K562 (cell line): ENCODE results near the gene PREB. TPM values are rescaled to one million over a fixed set of nuclear protein-coding genes. Genes with fewer than 3 reads are reported as not detected.

Experiments
- HDAC3 ChIP-seq: fragments of 450-650 bp; IDR thresholded peaks from 2 replicates; pipeline ENCODE4 v1.6.1; 2018; ENCODE audit warnings: borderline replicate concordance, mild to moderate bottlenecking, moderate library complexity; ENCODE audit not compliant: partially characterized antibody
- LARP7 ChIP-seq: fragments of 450-650 bp; IDR thresholded peaks from 2 replicates; pipeline ENCODE4 v1.6.1; 2016
- MTA3 ChIP-seq: fragments of 450-650 bp; formaldehyde crosslinking; IDR thresholded peaks from 2 replicates; pipeline ENCODE4 v1.6.1; 2017; ENCODE audit warnings: mild to moderate bottlenecking, borderline replicate concordance
- RBFOX2 ChIP-seq: fragments of 200-400 bp; formaldehyde crosslinking; IDR thresholded peaks from 2 replicates; pipeline ENCODE4 v1.6.1; 2017; ENCODE audit warnings: low read depth, mild to moderate bottlenecking, low read length, moderate library complexity
- TARDBP ChIP-seq: fragments of 450-650 bp; IDR thresholded peaks from 2 replicates; pipeline ENCODE4 v1.6.1; 2016
- ZBTB11 ChIP-seq, 3 experiments: fragments of 200-800 bp in 1 of 3; fragments of 250-450 bp in 1 of 3; fragments of 450-650 bp in 1 of 3; sonication (Bioruptor Pico) in 1 of 3; sonication (Bioruptor generic) in 1 of 3; formaldehyde crosslinking in 1 of 3; IDR thresholded peaks; 2 replicates each; pipeline versions ENCODE4 v1.6.1 to v1.8.0; 2016 to 2022; ENCODE audit warnings: mild to moderate bottlenecking in 2 of 3, missing genetic modification characterization in 2 of 3, missing compliant biosample characterization in 1 of 3, moderate library complexity in 1 of 3
- ZNF583 ChIP-seq: fragments of 250-450 bp; sonication (Bioruptor Pico); IDR thresholded peaks from 2 replicates; pipeline ENCODE4 v1.4.0; 2020
- ZNF740 ChIP-seq, 3 experiments: fragments of 200-800 bp in 1 of 3; sonication (Bioruptor generic) in 1 of 3; sonication (generic) in 1 of 3; formaldehyde crosslinking in 1 of 3; IDR thresholded peaks; 2 replicates each; pipeline versions ENCODE4 v1.6.1 to v1.8.0; 2016 to 2022; ENCODE audit warnings: mild to moderate bottlenecking in 2 of 3, missing compliant biosample characterization in 2 of 3, missing genetic modification characterization in 2 of 3, missing genetic modification reagents in 1 of 3
- ZNF77 ChIP-seq: fragments of 250-450 bp; sonication (Bioruptor Pico); IDR thresholded peaks from 2 replicates; pipeline ENCODE4 v1.5.0; 2020
- polyA plus RNA-seq, 8 experiments: library from polyadenylated mRNA; depleted of rRNA in 4 of 8; stranded (reverse) in 5 of 8; unstranded in 3 of 8; fragments of >200 nt; fragmentation: Nextera tagmentation in 2 of 8; fragmentation: Illumina TruSeq in 1 of 8; extraction: Ambion mirVana in 2 of 8; extraction: Trizol in 1 of 8; gene quantifications; 2 replicates each; pipeline versions ENCODE4 v1.2.1 to v1.2.3, GENCODE V29; 2011 to 2014; ENCODE audit warnings: inconsistent platforms in 1 of 8, missing spikeins in 1 of 8
- total RNA-seq, 7 experiments: library from RNA; depleted of rRNA in 6 of 7; stranded (reverse); fragments of >200 nt in 6 of 7; fragmentation: Illumina TruSeq in 2 of 7; extraction: Trizol in 2 of 7; gene quantifications; 2 replicates each; pipeline versions ENCODE4 v1.2.1 to v1.2.3, GENCODE V29; 2011 to 2021; ENCODE audit warnings: low replicate concordance in 1 of 7
- TF ChIP-seq, protein P1 (sequence below), 2 experiments: fragments of 250-450 bp in 1 of 2; fragments of 450-650 bp in 1 of 2; sonication (Bioruptor Pico) in 1 of 2; IDR thresholded peaks; 2 replicates each; pipeline versions ENCODE4 v1.6.1 to v1.8.0; 2016 to 2021; ENCODE audit warnings: mild to moderate bottlenecking in 2 of 2, moderate library complexity in 2 of 2, missing compliant biosample characterization in 1 of 2, missing genetic modification characterization in 1 of 2
- TF ChIP-seq, protein P2 (sequence below), 2 experiments: fragments of 450-650 bp in 1 of 2; sonication (generic) in 1 of 2; formaldehyde crosslinking in 1 of 2; IDR thresholded peaks; 2 replicates each; pipeline versions ENCODE4 v1.7.1 to v1.9.0; 2016 to 2022; ENCODE audit warnings: inconsistent platforms in 1 of 2, mild to moderate bottlenecking in 1 of 2, missing genetic modification reagents in 1 of 2

Gene PREB
- total and polyA plus RNA-seq, 9 of the 15 experiments (the other 6 are each of a cell fraction or from before 2014, with no cell fraction given), result 35.1 to 84.2 (median 67.2) TPM

DNA sequence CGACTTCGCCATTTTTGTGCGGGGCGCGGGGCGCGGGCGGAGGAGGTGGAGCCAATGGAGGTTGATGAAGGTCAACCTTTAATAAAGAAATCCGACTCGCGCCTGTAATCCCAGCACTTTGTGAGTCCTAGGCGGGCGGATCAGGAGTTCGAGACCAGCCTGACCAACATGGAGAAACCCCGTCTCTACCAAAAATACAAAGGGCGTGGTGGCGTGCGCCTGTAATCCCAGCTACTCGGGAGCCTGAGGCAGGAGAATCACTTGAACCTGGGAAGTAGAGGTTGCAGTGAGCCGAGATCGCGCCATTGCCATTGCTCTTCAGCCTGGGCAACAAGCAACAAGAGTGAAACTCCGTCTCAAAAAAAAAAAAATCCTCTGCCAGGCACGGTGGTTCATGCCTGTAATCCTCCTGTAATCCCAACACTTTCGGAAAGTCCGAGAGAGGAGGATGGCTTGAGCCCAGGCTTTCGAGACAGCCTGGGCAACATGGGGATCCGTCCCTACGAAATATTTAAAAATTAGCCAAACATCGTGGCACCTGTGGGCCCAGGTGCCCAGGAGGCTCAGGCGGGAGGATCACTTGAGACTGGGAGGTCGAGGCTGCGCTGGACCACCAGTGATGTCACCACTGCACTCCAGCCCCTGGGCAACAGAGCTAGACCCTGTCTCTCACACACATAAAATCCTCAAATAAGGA lies 493 bp upstream of the PREB start (continued):
- no peak for TF ChIP-seq MTA3
- TF ChIP-seq LARP7, result 0 out of 2 replicates have a peak, but pooled peaks have one; percentile 17
- TF ChIP-seq ZNF77 (CRISPR knock-in tag), result no peak
- peak in 1 of 3 experiments; percentile 66; a peak in 1 of 6 replicates for TF ChIP-seq ZBTB11 (CRISPR knock-in tag; IDR thresholded peaks at IDR 0.05)
- TF ChIP-seq, protein P1, sequence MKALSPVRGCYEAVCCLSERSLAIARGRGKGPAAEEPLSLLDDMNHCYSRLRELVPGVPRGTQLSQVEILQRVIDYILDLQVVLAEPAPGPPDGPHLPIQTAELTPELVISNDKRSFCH (CRISPR knock-in tag; IDR thresholded peaks at IDR 0.05), result no peak
- TF ChIP-seq, protein P1 (tag; IDR thresholded peaks at IDR 0.05), result peak; percentile 19; the same call in 1 of the 2 replicates
- TF ChIP-seq ZNF740 (CRISPR knock-in tag; IDR thresholded peaks at IDR 0.05), result no peak
- no peak for TF ChIP-seq ZNF740 (tag; IDR thresholded peaks at IDR 0.05)
- TF ChIP-seq, protein P2, sequence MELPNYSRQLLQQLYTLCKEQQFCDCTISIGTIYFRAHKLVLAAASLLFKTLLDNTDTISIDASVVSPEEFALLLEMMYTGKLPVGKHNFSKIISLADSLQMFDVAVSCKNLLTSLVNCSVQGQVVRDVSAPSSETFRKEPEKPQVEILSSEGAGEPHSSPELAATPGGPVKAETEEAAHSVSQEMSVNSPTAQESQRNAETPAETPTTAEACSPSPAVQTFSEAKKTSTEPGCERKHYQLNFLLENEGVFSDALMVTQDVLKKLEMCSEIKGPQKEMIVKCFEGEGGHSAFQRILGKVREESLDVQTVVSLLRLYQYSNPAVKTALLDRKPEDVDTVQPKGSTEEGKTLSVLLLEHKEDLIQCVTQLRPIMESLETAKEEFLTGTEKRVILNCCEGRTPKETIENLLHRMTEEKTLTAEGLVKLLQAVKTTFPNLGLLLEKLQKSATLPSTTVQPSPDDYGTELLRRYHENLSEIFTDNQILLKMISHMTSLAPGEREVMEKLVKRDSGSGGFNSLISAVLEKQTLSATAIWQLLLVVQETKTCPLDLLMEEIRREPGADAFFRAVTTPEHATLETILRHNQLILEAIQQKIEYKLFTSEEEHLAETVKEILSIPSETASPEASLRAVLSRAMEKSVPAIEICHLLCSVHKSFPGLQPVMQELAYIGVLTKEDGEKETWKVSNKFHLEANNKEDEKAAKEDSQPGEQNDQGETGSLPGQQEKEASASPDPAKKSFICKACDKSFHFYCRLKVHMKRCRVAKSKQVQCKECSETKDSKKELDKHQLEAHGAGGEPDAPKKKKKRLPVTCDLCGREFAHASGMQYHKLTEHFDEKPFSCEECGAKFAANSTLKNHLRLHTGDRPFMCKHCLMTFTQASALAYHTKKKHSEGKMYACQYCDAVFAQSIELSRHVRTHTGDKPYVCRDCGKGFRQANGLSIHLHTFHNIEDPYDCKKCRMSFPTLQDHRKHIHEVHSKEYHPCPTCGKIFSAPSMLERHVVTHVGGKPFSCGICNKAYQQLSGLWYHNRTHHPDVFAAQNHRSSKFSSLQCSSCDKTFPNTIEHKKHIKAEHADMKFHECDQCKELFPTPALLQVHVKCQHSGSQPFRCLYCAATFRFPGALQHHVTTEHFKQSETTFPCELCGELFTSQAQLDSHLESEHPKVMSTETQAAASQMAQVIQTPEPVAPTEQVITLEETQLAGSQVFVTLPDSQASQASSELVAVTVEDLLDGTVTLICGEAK (IDR thresholded peaks at IDR 0.05), result peak; percentile 8; the same call in 1 of the 2 replicates
- TF ChIP-seq, protein P2 (CRISPR knock-in tag; IDR thresholded peaks at IDR 0.05), result no peak
- no peak for TF ChIP-seq TARDBP
- no peak for TF ChIP-seq HDAC3
- no peak for TF ChIP-seq ZNF583 (CRISPR knock-in tag)
- TF ChIP-seq RBFOX2, result peak; percentile 32; the same call in 1 of the 2 replicates
